NCI-H187 (cell line): ENCODE data around the gene PITPNB.

Experiments used
- DNase-seq, 2 experiments: peaks; one replicate each; lab custom pipeline; 2025; lab: John Stamatoyannopoulos, UW

The PITPNB gene

GRCh38 chr22:27859336-27859735 lies 59.7 kb downstream of the PITPNB start:
- DNase-seq = no peak

DNA sequence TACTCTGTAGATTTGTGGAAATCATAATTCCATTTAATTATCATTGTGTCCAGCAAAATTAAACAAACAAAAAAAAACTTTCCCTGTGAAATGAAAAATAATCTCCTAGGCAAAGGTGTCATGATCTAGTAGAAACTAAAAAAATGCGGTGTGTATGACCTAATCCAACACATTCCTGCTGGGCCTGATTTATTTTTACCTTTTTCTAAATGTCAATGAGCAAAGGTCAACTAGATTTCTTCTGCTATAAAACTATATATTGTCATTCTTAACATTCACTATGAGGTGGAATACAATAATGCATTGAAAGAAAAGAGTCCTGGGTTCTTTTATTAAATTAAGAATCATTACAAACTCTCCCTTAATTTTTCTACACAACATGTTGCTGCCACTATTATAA lies 60.4 kb downstream of the PITPNB start:
- no peak for DNase-seq

- no peak for DNase-seq
Observed at GRCh38 chr22:27857443-27857842, 61.6 kb downstream of the PITPNB start.

- no peak for DNase-seq
Observed at GRCh38 chr22:27856386-27856785, 62.7 kb downstream of the PITPNB start.

GRCh38 chr22:27853424-27853823 lies 65.6 kb downstream of the PITPNB start:
- DNase-seq = no peak

DNA sequence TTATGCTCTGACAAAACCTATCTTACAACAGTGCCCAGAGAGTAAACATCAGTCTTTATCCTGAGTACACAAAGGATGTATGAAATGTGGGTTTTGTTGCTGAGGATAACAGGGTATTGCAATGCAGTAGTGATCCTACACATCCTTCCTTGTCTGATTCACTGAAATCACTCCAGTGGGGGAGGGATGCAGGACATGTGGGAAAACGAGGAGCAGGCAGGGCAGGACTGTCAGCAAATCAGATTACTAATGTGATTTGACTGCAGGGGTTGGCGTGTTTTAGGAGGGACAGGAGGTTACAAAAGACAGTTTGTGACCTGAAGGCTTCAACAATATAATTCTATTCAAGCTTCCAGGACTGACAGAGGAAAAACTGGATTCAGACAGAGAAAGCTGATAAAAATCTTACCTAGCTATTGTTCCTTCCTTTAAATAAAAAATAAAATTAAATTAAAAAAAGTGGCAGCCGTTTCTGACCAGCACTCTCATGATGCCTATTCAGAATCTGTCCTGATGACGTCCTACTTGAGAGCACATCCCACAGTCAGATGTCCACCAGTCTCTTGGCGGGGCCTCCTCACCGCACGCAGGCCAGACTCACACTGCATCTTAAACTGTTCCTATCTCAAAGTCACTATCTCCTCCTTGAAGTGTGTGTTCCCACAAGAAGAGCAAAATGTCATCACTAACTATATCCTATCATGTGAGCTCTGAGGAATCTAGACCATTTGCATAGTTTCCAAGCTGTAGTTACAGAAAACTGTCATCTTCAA lies 66.9 kb downstream of the PITPNB start:
- no peak for DNase-seq

DNA sequence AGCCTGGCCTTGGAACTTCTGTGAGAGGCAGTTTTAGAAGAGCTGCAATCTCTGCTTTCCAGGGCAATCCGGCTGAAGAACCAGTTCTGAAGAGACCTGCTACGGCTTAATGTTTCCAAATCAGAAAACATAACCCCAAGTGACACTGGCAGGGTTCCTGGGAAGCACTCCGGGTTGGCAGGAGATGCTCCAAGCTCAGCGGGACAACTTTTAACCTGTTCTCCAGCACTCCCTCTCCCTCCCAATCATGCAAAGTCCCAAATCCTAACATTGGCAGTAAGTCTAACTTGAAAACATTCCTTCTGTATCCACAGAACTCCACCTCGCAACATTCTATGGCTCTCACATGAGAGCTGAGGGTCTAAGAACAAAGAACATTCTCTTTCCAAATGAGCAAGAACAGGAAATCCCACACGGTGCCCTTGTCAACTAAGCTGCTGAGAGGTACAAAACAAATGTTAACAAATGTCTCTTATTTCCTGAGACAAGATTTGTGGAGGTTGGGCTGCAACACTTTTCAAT lies 69.0 kb downstream of the PITPNB start:
- no peak for DNase-seq

DNA sequence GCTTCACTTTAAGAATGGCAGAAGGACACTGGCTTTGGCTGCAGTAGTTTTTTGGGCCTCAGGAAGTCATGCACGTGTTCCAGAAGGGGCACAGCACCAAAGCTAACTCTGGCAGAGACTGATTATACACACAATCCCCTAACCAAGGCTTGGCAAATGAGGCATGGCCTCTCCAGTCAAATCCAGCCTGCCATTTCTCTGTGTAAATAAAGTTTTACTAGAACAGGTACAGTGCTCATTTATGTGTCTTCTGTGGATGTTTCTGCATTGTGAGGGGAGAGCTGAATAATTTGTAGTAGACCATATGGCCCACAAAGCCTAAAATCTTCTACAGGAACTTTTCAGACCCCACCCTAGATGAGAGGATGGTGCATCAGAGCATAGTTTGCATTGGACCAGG lies 71.1 kb downstream of the PITPNB start:
- DNase-seq = no peak

DNA sequence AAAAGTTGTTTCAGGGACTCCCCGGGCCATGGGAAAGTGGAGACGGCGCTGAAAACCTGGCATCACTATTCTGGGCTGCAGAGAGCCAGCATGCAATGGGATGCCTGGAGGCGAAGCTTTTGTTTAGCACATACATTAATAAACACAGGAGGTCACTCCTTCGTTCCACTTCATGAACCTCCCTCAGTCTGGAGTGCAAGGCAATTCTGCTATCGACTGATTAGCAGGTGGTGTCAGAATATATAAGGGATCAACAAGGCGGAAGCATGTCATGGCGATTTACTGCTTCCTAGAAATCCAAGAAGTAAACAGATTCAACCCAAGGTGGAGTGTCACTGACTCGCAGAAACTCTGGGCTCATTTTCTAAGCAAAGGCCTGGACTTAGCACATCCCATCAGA lies 72.1 kb downstream of the PITPNB start:
- no peak for DNase-seq

DNA sequence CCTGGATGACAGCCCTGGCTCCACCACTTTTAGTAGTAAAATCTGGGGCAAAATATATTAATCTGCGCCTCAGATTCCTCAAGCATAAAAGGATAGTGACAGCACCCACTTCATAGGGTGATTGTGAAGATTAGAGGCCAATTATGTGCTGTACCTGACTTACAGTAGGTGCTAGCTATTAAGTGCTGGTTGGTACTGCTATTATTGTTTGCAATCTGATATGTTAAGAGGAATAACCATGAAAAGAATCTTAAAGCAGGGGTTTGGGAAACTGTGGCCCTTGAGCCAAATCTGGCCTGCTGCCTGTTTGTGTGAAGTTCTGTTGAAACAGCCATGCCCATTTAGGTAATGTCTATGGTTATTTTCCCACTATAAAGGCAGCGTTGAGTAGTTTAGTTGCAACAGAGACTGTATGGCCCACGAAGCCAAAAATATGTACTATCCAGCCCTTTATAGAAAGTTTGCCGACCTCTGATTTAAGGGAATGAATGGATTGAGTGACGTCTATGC lies 72.8 kb downstream of the PITPNB start:
- DNase-seq = no peak

- no peak for DNase-seq
Observed at GRCh38 chr22:27845644-27846043, 73.4 kb downstream of the PITPNB start.

GRCh38 chr22:27844656-27845591 lies 74.1 kb downstream of the PITPNB start:
- no peak for DNase-seq

DNA sequence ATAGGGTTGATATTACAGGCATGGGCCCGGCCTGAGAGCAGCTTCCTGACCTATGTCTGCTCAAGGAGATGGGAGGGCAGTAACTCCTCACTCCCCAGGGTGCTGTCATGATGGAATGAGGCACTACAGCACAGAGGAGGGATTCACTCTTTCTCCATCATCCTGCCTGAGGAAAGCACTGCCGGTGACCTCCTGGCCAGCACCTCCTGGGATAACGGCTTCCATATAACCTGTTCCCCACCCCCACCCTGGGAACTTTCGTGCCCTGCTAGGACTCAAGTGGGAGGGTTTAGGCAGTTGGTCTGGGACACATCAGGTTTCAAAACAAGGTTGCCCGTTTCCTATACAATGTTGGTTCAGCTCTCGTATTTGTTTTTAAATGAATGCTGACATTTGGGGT lies 74.8 kb downstream of the PITPNB start:
- no peak for DNase-seq

DNA sequence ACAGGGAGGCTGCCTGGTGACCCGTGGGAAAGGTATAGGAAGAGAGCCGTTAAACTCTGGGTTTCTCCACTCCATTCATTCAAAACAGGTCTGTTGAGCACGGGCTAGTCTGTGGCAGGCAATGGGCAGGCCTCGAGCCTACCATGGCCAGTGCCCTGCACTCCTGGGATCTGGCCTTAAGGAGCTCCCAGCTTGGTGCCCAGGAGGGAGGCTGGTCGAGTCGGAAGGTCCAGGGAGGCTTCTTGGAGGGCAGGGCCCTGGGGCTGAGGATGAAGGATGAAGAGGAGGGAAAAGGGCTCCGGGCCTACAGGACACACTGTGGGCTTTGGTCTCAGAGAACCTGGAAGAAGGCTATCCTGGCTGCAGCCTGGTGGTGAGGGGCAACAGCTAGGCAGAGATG lies 75.6 kb downstream of the PITPNB start:
- DNase-seq = no peak

GRCh38 chr22:27842669-27843431 lies 76.2 kb downstream of the PITPNB start:
- DNase-seq = no peak

- DNase-seq = no peak
Observed at GRCh38 chr22:27842201-27842600, 76.9 kb downstream of the PITPNB start.

- no peak for DNase-seq
Observed at GRCh38 chr22:27840436-27840835, 78.6 kb downstream of the PITPNB start.

DNA sequence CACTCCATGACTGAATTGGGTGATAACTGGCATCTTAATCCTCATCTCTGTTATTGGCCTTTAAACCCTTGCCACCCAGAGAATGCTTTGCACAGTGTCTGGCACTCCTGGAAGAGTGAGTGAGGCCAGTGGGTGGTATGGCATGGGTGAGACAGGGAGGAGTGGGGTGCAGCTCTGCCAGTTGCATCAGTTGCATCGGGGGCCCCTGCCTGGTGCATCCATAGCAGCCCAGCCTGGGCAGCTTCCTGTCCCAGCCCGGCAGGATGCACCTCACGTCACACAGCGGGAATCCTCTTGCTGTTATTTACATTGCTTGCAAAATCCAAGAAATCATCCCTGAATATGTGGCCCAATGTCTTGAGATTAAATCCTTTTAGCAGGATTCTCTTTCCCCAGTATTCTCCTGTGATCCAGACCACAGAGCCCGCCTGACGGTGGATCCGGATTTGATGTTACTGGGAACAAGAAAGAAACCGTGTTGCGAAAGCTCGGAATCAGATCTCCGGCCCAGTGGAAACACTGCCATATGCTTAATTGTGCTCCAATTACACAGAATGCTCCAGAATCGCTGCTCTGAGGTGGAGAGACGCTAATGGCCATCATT lies 79.9 kb downstream of the PITPNB start:
- DNase-seq = no peak

- no peak for DNase-seq
Observed at GRCh38 chr22:27836181-27836580, 82.9 kb downstream of the PITPNB start.

GRCh38 chr22:27835446-27835845 lies 83.6 kb downstream of the PITPNB start:
- no peak for DNase-seq

DNA sequence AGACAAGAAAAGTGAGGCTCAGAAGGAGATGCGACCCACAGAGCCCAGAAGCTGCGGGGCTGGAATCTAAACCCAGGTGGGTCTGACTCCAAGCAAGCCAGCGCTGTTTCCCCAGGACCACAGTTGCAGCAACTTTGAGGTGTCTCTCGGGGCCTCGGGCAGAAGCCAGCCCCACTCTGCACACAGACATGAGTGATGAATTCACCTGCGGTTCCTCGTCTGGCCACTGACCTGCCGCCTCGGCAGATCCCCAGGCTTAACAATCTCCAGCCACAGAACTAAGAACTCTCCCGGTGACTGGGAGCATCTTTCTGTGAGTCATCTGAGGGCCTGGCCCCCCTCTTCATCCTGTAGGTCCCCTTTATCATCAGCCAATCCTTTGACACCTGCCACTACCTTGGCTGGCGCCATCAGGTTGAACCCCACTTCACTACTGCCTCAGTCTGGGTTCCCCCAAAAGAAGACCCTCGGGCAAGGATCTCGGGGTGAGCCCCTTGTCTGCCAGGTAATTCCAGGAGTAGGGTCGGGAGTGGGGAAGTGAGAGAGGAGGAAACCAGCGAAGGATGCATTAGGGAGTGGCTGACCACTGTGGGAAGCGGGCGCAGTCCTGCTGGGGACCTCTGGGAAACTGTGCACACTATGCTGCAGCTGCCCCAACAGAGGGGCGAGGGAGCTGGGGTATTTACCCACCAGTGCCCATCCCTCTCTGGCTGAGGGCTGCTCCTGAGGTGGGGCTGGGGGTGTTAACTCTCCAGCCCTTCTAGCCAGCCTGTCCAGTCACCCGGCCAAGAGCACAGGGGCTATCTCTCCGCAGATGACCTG lies 84.5 kb downstream of the PITPNB start:
- DNase-seq = no peak
